Measurements from ENCODE around the gene SHISAL1. TPM values are rescaled to one million over a fixed set of nuclear protein-coding genes. Genes with fewer than 3 reads are reported as not detected.

SHISAL1 gene
- total RNA-seq, 4 donors from 2014 or later, result 1.1 to 3.3 (median 1.4) TPM

DNA sequence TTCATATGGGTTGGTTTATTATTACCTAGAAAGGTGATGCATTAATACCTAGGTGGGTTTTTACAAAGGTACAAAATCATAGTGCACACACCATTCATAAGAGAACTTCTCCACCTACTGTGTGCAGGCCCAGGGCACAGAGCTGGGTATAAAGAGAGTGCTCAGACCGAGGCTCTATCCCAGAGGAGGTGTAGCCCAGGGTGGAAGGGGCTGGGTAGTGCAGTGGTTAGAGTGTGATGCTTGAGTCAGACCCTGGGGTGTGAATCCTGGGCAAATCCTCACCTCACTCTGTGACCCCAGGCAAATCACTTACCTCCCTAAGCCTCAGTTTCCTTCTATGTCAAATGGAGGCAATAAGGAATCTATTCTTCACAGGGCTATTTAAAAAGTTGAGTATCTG, 99.8 kb downstream of the SHISAL1 start:
- H3K36me3 ChIP-seq, result no peaks in the 10 kb centered on the region
- TF ChIP-seq POLR2A (IDR thresholded peaks at IDR 0.05), result no peak
- TF ChIP-seq, protein P1, sequence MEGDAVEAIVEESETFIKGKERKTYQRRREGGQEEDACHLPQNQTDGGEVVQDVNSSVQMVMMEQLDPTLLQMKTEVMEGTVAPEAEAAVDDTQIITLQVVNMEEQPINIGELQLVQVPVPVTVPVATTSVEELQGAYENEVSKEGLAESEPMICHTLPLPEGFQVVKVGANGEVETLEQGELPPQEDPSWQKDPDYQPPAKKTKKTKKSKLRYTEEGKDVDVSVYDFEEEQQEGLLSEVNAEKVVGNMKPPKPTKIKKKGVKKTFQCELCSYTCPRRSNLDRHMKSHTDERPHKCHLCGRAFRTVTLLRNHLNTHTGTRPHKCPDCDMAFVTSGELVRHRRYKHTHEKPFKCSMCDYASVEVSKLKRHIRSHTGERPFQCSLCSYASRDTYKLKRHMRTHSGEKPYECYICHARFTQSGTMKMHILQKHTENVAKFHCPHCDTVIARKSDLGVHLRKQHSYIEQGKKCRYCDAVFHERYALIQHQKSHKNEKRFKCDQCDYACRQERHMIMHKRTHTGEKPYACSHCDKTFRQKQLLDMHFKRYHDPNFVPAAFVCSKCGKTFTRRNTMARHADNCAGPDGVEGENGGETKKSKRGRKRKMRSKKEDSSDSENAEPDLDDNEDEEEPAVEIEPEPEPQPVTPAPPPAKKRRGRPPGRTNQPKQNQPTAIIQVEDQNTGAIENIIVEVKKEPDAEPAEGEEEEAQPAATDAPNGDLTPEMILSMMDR (IDR thresholded peaks at IDR 0.05), result no peak
- no peaks in the 10 kb centered on the region for H3K9me3 ChIP-seq
- H3K27ac ChIP-seq, result no peak overlapping the region
- peaks cover 0 to 9% (median 0%) of the 10 kb centered on the region in 4 donors for H3K4me1 ChIP-seq
- no peak overlapping the region for H3K4me3 ChIP-seq
- no peak for DNase-seq
- no peaks in the 10 kb centered on the region for H3K27me3 ChIP-seq

DNA sequence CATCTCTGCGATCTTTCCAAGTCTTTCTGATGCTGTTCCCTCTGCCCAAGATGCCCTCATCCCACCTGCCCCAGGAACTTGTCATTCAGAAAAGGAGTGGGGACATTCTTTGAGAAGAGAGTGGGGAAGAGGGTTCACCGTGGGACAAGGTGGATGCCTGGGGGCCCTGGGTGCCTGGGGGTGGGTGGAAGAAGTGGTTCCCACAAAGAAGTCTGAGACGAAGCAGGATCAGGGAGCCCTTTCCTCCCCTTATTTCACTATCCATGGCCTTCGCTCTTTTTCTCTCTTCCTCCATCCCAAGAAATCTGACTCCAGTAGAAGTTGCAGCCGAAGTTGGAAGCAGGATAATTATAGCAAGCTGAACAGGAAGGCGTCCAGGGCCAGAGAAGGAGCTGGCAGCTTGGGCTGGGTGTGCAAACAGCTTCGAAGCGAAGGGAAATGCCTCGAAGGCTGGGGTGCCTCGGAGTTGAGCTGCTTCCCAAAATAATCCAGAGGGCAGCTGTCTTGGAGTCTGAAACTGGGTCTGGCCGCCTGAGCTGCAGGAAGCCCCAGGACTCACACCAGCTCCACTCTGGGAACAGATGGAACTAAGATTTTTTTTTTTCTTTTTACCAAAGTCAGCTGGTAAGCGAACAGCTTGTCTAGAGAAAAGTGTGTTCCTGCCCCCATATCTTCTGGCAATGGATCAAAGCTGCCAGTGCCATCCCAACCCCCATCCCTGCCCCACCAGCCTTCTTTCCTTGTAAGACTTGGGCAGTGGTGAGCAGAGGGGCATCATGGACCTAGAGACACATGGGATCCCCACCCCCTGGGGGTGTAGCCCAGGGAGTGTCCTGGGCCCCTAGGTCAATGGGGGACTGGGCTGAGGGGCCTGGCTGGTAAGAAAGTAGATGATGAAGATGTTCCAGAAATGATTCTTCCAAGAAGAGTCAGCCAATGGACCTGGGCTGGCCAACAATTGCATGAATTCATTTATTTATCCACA, 100.5 kb downstream of the SHISAL1 start:
- Histone ChIP-seq H3K27me3 (no peaks in the 10 kb centered on the region), H3K36me3 (no peaks in the 10 kb centered on the region), H3K9me3 (no peaks in the 10 kb centered on the region), H3K27ac (peak overlapping the region in 2 of 4 donors; percentile 45 to 52), H3K4me1 (peaks cover 0 to 9% (median 0%) of the 10 kb centered on the region in 4 donors), H3K4me3 (no peak overlapping the region)
- TF ChIP-seq, protein P1 (IDR thresholded peaks at IDR 0.05), result no peak
- TF ChIP-seq POLR2A (IDR thresholded peaks at IDR 0.05), result no peak
- DNase-seq, result peak in 1 of 3 donors; percentile 40

DNA sequence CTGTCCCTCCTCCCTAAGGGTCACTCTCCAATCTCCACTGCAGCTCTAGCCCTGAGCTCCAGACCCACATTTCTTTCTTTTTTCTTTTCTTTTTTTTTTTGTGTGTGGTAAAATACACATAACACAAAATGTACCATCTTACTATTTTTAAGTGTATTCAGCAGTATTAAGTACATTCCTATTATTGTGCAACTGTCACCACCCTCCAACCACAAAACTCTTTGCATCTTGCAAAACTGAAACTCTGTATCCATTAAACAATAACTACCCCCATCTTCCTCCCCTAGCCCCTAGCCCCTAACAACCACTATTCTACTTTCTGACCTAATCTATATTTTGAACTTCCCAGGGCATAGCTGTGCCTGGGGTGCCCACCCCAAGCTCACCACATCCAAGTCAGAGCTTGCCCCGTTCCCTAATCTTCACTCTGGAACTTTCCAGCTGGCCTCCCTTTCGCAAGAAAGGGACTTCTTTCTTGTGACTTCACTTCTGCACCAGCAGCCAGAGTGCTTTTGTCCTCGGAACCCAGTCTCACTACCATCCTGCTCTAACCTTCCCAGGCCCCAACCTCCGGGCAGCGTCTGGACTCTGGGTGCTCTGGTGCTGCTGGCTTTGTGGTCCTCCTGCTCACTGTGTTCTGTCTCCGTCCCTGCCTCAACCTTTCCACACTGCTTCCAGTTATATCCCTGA, 101.3 kb downstream of the SHISAL1 start:
- no peaks in the 10 kb centered on the region for H3K27me3 ChIP-seq
- DNase-seq, result peak in 1 of 3 donors; percentile 38
- peaks cover 0 to 9% (median 0%) of the 10 kb centered on the region in 4 donors for H3K4me1 ChIP-seq
- H3K27ac ChIP-seq, result peak overlapping the region in 2 of 4 donors; percentile 45 to 52
- TF ChIP-seq, protein P1 (IDR thresholded peaks at IDR 0.05), result no peak
- no peak for TF ChIP-seq POLR2A (IDR thresholded peaks at IDR 0.05)
- H3K4me3 ChIP-seq, result no peak overlapping the region
- H3K9me3 ChIP-seq, result no peaks in the 10 kb centered on the region
- H3K36me3 ChIP-seq, result no peaks in the 10 kb centered on the region

DNA sequence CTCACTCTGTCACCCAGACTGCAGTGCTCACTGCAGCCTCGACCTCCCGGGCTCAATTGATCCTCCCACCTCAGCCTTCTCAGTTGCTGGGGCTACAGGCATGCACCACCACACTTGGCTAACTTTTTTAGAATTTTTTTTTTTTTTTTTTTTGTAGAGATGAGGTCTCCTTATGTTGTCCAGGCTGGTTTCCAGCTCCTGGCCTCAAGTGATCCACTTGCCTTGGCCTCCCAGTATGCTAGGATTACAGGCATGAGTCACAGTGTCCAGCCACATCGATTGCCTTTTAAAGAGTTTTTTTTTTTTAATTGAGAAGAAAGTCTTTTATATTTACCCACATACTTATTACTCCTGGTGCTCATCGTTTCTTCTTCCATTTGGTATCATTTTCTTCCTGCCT, 102.0 kb downstream of the SHISAL1 start:
- H3K27ac ChIP-seq, result no peak overlapping the region
- H3K9me3 ChIP-seq, result no peaks in the 10 kb centered on the region
- H3K36me3 ChIP-seq, result no peaks in the 10 kb centered on the region
- no peak for TF ChIP-seq POLR2A (IDR thresholded peaks at IDR 0.05)
- TF ChIP-seq, protein P1 (IDR thresholded peaks at IDR 0.05), result no peak
- DNase-seq, result no peak
- peaks cover 0 to 9% (median 0%) of the 10 kb centered on the region in 4 donors for H3K4me1 ChIP-seq
- no peak overlapping the region for H3K4me3 ChIP-seq
- no peaks in the 10 kb centered on the region for H3K27me3 ChIP-seq

DNA sequence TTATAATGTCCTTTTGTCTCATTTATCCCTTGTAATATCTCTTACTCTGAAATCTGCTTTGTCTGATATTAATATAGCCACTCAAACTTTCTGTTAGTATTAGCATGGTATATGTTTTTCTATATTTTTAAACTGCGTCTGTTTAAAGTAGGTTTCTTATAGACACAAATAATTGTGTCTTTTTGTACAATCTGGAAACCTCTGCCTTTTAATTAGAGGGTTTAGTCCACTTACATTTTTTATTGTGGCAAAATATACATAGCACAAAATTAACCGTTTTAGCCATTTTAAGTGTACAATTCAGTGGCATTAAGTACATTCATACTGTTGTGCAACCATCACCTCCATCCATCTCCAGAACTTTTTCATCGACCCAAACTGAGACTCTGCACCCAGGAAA, 103.4 kb downstream of the SHISAL1 start:
- peaks cover 0 to 9% (median 0%) of the 10 kb centered on the region in 4 donors for H3K4me1 ChIP-seq
- no peak for DNase-seq
- H3K27me3 ChIP-seq, result no peaks in the 10 kb centered on the region
- no peaks in the 10 kb centered on the region for H3K36me3 ChIP-seq
- H3K4me3 ChIP-seq, result no peak overlapping the region
- no peak for TF ChIP-seq POLR2A (IDR thresholded peaks at IDR 0.05)
- TF ChIP-seq, protein P1 (IDR thresholded peaks at IDR 0.05), result no peak
- H3K27ac ChIP-seq, result no peak overlapping the region
- no peaks in the 10 kb centered on the region for H3K9me3 ChIP-seq

Data from Peyer's patch (tissue), 4 donors.